HG02763 (cell line): ENCODE data around the gene CDC45.

ENCODE experiments used
- ATAC-seq: cut with Tn5 transposase; IDR thresholded peaks from one replicate; pipeline ENCODE4 v1.9.1; 2021; ENCODE audit warnings: mild to moderate bottlenecking, moderate library complexity; ENCODE audit not compliant: unreplicated experiment

Gene CDC45

DNA sequence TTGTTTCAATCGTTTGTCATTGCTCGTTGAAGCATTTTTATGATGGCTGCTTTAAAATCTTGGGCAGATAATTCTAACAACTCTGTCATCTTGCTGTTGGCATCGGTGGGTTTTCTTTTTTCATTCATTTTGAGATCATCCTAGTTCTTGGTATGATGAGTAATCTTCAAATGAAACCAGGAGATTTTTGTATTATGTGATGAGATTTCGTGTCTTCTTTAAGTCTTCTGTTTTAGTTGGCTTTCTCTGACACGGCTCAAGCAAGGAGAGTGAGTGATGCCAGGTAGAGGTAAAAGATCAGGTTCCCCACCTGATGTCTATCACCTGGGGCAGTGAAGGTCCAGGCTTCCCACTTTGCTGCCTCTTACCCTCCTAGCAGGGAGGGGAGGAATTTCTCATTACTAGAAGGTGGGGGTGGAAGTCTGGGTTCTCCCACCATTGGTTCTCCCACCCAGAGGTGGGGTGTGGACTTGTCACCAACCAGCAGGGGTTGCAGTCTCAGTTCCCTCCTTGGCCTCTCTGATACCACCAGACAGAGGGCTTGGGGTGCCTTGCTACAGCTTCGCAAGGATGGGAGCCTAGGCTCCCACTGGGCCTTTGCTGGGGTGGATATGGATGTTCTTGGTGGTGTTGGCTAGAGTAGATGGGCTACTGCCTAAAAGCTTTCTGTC is 12.9 kb downstream of the CDC45 start:
- ATAC-seq: no peak

- ATAC-seq: no peak
Observed at GRCh38 chr22:19494001-19494560, 14.4 kb downstream of the CDC45 start.

DNA sequence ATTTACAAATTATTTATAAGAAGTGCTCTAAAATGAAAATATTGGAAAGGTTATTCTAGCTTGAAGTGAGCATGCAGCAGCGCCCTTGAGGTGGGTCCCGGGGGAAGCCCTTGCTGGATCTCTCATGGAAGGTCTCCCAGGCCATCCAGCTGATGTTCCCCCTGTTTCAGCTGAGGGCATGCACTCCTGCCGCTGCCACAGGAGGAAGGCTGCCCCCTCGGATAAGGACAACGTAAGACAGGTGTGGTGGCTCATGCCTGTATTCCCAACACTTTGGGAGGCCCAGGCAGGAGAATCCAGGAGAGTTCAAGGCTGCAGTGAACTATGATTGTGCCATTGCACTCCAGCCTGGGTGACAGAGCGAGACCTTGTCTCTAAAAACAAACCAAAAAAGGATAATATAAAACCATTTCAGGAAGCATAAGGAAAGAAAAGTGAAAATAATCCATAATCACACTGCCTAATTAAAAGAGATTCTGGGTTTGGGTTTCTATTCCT is 15.0 kb downstream of the CDC45 start:
- ATAC-seq: no peak

- no peak for ATAC-seq
Observed at GRCh38 chr22:19495562-19496323, 16.0 kb downstream of the CDC45 start.

GRCh38 chr22:19496324-19496630 is 16.6 kb downstream of the CDC45 start:
- ATAC-seq: no peak

GRCh38 chr22:19497245-19497644 is 17.5 kb downstream of the CDC45 start:
- no peak for ATAC-seq

GRCh38 chr22:19498154-19498865 is 18.6 kb downstream of the CDC45 start:
- no peak for ATAC-seq

DNA sequence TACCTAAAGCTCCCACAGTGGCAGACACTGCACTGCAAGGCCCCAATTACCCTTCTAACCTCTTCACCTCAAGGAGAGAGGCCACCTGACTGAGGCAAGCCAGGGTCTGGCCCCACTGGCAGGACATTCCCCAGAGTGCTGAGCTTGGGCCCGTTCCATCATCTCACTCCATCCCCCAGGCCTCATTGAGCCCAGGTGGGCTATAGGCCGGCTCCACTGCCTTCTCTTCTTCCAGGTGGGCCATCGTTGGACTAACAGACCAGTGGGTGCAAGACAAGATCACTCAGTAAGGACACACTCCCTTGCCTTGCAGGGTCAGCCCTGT is 19.1 kb downstream of the CDC45 start:
- no peak for ATAC-seq

DNA sequence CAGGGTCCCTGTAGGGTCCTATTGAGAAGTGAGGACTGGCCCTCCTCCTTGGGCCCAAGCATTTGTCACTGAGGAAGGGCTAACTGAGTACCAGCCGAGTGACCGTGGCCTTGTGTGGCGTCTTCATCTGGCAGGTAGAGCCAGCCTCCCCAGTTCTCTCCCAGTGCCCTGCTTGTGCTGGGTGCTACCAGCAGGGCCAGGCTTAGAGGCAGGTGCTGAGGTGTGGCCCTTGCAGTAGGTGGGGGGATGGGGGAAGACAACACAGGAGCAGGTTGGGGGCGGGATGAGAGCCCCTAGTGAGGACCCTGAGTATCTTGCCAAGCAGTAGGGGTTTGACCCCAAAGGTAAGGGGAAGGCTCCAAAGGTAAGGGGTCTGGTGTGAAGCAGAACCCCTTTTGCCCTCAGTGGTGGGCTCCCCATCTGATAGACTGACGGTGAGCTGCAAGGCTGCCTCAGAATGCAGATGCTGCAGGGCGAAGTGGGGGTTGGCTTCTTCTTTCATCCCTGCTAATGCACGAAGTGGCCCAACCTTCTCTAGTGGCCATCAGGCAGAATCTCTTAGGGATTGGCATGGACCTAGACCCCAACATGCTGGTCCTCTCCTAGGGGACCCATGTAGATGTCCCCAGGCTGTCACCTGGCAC is 19.6 kb downstream of the CDC45 start:
- ATAC-seq: no peak

DNA sequence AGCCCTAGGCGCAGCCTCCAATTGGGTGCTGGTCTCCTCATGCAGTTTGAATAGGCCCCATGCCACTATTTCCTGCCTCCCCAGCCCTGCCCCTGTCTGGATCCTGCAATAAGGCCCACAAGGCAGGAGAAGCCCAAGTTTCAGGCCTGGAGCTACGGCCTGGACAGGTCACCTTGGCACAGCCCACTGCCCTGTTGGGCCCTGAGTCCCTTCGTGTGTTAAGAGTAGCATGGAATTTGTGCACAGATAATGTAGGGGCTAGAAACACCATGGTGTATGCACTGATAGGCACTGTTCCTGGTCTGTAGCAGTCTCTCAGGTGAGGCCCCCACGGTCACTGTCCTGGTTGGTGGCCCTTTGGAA is 20.1 kb downstream of the CDC45 start:
- ATAC-seq: no peak

DNA sequence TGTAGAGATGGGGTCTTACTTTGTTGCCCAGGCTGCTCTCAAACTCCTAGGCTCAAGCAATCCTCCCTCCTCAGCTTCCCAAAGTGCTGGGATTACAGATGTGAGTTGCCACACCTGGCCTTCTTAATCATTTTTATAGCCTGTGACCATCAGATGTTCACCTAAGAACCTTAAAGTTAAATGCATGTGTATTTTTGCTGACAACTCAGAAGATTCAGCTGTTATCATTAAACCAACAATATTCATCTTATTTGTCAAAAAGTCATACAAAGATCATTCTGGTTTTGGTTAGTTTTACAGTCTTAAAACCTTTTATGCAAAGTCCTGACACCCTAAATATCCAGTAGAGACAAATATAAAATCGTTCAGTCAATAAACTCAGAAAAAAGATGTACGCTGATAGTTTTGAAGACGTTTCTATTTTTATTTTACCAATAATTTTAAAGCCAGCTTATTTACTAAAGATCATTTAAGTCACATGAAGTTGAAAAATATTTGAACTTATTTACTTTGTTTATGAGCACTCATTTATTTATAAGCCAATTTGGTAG is 22.3 kb downstream of the CDC45 start:
- ATAC-seq: no peak

GRCh38 chr22:19503367-19503766 is 23.6 kb downstream of the CDC45 start:
- no peak for ATAC-seq

GRCh38 chr22:19503869-19504268 is 24.1 kb downstream of the CDC45 start:
- no peak for ATAC-seq

DNA sequence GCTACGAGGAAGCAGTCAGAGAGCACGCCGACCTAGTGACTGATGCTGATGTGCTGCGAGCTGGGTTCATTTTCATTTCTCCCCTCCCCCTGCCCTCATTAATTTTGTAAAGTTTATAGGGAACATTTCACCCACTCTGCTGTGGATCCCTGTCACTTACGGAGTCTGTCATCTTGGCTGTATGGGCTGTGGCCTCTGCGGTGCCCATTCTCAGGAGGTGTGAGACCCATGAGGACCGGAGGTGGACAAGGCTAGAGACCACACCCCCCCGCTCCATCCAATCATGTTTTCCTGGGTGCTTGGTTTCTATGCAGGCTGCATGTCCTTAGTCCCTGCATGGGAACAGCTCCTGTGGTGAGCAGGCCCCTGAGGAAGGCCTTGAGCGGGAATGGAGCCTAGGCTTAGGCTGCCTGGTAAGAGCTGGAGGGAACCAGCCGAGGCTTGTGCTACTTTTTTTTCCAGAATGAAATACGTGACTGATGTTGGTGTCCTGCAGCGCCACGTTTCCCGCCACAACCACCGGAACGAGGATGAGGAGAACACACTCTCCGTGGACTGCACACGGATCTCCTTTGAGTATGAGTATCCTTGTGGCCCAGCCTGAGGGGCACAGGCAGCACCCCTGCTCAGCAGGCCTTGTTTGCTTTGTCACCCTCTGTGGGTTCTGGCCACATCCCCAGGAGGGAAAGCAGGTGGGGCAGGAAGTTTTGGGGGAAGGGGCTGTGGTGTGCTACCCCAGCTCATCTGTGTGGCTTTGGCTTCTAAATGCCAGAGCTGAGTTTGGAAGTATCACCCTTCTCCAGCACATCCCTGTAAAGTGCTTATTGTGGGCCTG is 25.4 kb downstream of the CDC45 start:
- no peak for ATAC-seq

DNA sequence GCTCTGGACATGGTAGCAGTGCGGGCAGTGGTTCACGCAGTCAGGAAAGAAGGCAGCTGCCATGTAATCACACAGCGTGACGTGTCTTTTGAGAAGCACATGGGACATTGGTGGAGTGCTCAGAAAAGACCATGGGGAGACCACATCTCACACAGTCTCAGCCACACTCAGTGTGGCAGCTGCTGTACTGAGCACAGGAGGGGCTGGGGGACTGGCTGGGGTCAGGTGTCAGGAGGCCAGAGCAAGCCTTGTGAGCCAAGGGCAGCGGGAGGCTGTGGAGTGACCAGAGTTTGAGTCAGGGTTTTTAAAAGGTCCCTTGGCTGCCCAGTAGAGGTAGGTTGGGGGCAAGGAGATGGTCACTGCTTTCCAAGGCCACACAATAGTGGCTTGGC is 26.0 kb downstream of the CDC45 start:
- ATAC-seq: no peak

- no peak for ATAC-seq
Observed at GRCh38 chr22:19506212-19506611, 26.5 kb downstream of the CDC45 start.

DNA sequence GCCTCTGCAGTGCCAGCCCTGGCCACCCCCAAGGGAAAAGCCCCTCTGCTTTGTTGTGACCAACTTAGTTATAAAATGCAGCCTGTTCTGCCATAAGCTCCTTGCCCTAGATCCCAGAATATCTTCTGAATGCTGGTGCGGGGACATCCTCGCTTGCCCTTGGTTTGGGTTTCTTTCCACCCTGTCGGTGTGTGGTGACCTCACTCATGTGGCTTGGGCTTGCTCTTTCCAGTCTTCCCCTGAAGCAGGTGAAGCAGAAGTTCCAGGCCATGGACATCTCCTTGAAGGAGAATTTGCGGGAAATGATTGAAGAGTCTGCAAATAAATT is 27.8 kb downstream of the CDC45 start:
- ATAC-seq: no peak

GRCh38 chr22:19508024-19508776 is 28.5 kb downstream of the CDC45 start:
- ATAC-seq: no peak

GRCh38 chr22:19509191-19509590 is 29.5 kb downstream of the CDC45 start:
- no peak for ATAC-seq

DNA sequence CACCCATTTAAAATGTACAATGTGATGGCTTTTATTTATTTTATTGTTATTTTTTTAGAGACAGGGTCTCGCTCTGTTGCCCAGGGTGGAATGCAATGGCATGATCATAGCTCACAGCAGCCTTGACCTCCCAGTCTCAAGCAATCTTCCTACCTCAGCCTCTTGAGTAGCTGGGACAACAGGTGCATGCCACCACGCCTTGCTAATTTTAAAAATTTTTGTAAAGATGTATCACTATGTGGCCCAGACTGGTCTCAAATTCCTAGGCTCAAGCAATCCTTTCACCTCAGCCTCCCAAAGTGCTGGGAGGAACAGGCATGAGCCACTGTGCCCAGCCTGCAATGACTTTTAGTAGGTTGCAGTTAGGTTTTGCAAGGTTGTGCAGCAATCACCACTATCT is 30.2 kb downstream of the CDC45 start:
- ATAC-seq: no peak
